ENCODE data around the gene ALDH3A2.

ALDH3A2 gene

GRCh38 chr17:19648475-19649273, at the start of gene ALDH3A2:
ALDH3A2 (plus strand) TSS chr17:19648751; CDS start chr17:19648972, 221 bp downstream.
- peak within 1 kb of the TSS; percentile 51 for H3K4me3 ChIP-seq (ENCODE audit: severe bottlenecking)
- H3K27me3 ChIP-seq (ENCODE audit: insufficient read depth, poor library complexity, severe bottlenecking): no peaks in the 10 kb centered on the region
- H3K9me3 ChIP-seq (ENCODE audit: severe bottlenecking): no peaks in the 10 kb centered on the region
- TF ChIP-seq, protein P1, sequence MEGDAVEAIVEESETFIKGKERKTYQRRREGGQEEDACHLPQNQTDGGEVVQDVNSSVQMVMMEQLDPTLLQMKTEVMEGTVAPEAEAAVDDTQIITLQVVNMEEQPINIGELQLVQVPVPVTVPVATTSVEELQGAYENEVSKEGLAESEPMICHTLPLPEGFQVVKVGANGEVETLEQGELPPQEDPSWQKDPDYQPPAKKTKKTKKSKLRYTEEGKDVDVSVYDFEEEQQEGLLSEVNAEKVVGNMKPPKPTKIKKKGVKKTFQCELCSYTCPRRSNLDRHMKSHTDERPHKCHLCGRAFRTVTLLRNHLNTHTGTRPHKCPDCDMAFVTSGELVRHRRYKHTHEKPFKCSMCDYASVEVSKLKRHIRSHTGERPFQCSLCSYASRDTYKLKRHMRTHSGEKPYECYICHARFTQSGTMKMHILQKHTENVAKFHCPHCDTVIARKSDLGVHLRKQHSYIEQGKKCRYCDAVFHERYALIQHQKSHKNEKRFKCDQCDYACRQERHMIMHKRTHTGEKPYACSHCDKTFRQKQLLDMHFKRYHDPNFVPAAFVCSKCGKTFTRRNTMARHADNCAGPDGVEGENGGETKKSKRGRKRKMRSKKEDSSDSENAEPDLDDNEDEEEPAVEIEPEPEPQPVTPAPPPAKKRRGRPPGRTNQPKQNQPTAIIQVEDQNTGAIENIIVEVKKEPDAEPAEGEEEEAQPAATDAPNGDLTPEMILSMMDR (IDR thresholded peaks at IDR 0.05; ENCODE audit: poor library complexity, severe bottlenecking): peak; percentile 30
- peak within 1 kb of the TSS; percentile 75 for H3K27ac ChIP-seq (ENCODE audit: poor library complexity, severe bottlenecking)
- peak; percentile 97 for DNase-seq (ENCODE audit: low spot score)
- H3K36me3 ChIP-seq (ENCODE audit: low read depth): peaks cover 28% of the 10 kb centered on the region
- peaks cover 49% of the 10 kb centered on the region for H3K4me1 ChIP-seq (ENCODE audit: insufficient read depth, poor library complexity, severe bottlenecking)
- peak; percentile 89 for ATAC-seq (ENCODE audit: low read depth)

DNA sequence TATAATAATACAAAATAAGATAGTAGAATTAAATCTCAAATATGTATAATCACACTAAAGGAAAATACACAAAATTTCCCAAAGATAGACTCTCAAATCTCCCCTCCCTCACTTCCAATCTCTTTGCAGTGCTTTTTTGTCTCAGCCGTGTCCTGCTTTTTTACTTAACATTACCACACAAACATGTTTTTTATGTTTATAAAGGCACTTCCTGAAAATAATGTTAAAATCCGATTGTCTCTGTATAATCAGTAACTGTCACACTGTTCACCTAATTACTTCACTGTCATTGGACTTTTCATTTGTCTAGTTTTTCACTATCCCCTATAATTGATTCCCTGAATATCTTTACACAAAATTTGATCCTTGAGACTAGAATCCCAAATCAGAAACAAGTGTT, 38.2 kb upstream of the ALDH3A2 start:
- no peak overlapping the region for H3K4me3 ChIP-seq (ENCODE audit: severe bottlenecking)
- no peaks in the 10 kb centered on the region for H3K27me3 ChIP-seq (ENCODE audit: insufficient read depth, poor library complexity, severe bottlenecking)
- H3K9me3 ChIP-seq (ENCODE audit: severe bottlenecking): no peaks in the 10 kb centered on the region
- TF ChIP-seq, protein P1 (IDR thresholded peaks at IDR 0.05; ENCODE audit: poor library complexity, severe bottlenecking): no peak
- H3K36me3 ChIP-seq (ENCODE audit: low read depth): no peaks in the 10 kb centered on the region
- no peaks in the 10 kb centered on the region for H3K4me1 ChIP-seq (ENCODE audit: insufficient read depth, poor library complexity, severe bottlenecking)
- no peak overlapping the region for H3K27ac ChIP-seq (ENCODE audit: poor library complexity, severe bottlenecking)
- DNase-seq (ENCODE audit: low spot score) (no peak), ATAC-seq (ENCODE audit: low read depth) (no peak)

GRCh38 chr17:19610879-19611278, 37.7 kb upstream of the ALDH3A2 start:
- no peak for ATAC-seq (ENCODE audit: low read depth)

GRCh38 chr17:19613979-19614378, 34.6 kb upstream of the ALDH3A2 start:
- no peak for DNase-seq (ENCODE audit: low spot score)
- TF ChIP-seq, protein P1 (IDR thresholded peaks at IDR 0.05; ENCODE audit: poor library complexity, severe bottlenecking): no peak
- no peaks in the 10 kb centered on the region for H3K9me3 ChIP-seq (ENCODE audit: severe bottlenecking)
- H3K4me1 ChIP-seq (ENCODE audit: insufficient read depth, poor library complexity, severe bottlenecking): no peaks in the 10 kb centered on the region
- no peaks in the 10 kb centered on the region for H3K36me3 ChIP-seq (ENCODE audit: low read depth)
- H3K27me3 ChIP-seq (ENCODE audit: insufficient read depth, poor library complexity, severe bottlenecking): no peaks in the 10 kb centered on the region
- H3K4me3 ChIP-seq (ENCODE audit: severe bottlenecking): no peak overlapping the region
- H3K27ac ChIP-seq (ENCODE audit: poor library complexity, severe bottlenecking): no peak overlapping the region
- no peak for ATAC-seq (ENCODE audit: low read depth)

More at GRCh38 chr17:19610879-19611278, 37.7 kb upstream of the ALDH3A2 start:
- no peaks in the 10 kb centered on the region for H3K36me3 ChIP-seq (ENCODE audit: low read depth)
- TF ChIP-seq, protein P1 (IDR thresholded peaks at IDR 0.05; ENCODE audit: poor library complexity, severe bottlenecking): no peak
- no peaks in the 10 kb centered on the region for H3K4me1 ChIP-seq (ENCODE audit: insufficient read depth, poor library complexity, severe bottlenecking)
- no peaks in the 10 kb centered on the region for H3K27me3 ChIP-seq (ENCODE audit: insufficient read depth, poor library complexity, severe bottlenecking)
- DNase-seq (ENCODE audit: low spot score): no peak
- no peak overlapping the region for H3K27ac ChIP-seq (ENCODE audit: poor library complexity, severe bottlenecking)
- H3K9me3 ChIP-seq (ENCODE audit: severe bottlenecking): no peaks in the 10 kb centered on the region
- H3K4me3 ChIP-seq (ENCODE audit: severe bottlenecking): no peak overlapping the region

- H3K36me3 ChIP-seq (ENCODE audit: low read depth): no peaks in the 10 kb centered on the region
- no peaks in the 10 kb centered on the region for H3K27me3 ChIP-seq (ENCODE audit: insufficient read depth, poor library complexity, severe bottlenecking)
- no peak overlapping the region for H3K4me3 ChIP-seq (ENCODE audit: severe bottlenecking)
- H3K27ac ChIP-seq (ENCODE audit: poor library complexity, severe bottlenecking): no peak overlapping the region
- TF ChIP-seq, protein P1 (IDR thresholded peaks at IDR 0.05; ENCODE audit: poor library complexity, severe bottlenecking): no peak
- DNase-seq (ENCODE audit: low spot score) (no peak), ATAC-seq (ENCODE audit: low read depth) (no peak)
- H3K4me1 ChIP-seq (ENCODE audit: insufficient read depth, poor library complexity, severe bottlenecking): no peaks in the 10 kb centered on the region
- peaks cover 3% of the 10 kb centered on the region for H3K9me3 ChIP-seq (ENCODE audit: severe bottlenecking)
Measured at GRCh38 chr17:19614900-19615299, 33.7 kb upstream of the ALDH3A2 start.

Data from RWPE2 (cell line).